Nephron (organoid): ENCODE measurements around the gene PKIB.

Experiments
- H3K27ac Mint-ChIP-seq, 3 experiments: 2 replicates each; pipeline ENCODE4 v1.8.0; 2020; ENCODE audit warnings: mixed read lengths in 3 of 3, mild to moderate bottlenecking in 2 of 3, moderate library complexity in 1 of 3
- H3K27me3 Mint-ChIP-seq: 2 replicates; pipeline ENCODE4 v1.8.0; 2021; ENCODE audit warnings: low read depth, mild to moderate bottlenecking, moderate library complexity, mixed read lengths
- H3K36me3 Mint-ChIP-seq: 2 replicates; pipeline ENCODE4 v1.8.0; 2020; ENCODE audit warnings: low read depth, mixed read lengths
- H3K4me1 Mint-ChIP-seq: 2 replicates; pipeline ENCODE4 v1.8.0; 2020; ENCODE audit warnings: mixed read lengths
- H3K4me3 Mint-ChIP-seq, 3 experiments: 2 replicates each; pipeline ENCODE4 v1.8.0; 2020; ENCODE audit warnings: mild to moderate bottlenecking in 3 of 3, mixed read lengths in 3 of 3, moderate library complexity in 2 of 3
- H3K9me3 Mint-ChIP-seq: 2 replicates; pipeline ENCODE4 v1.8.0; 2020; ENCODE audit warnings: mixed read lengths
- TF ChIP-seq, protein P1 (sequence below), 3 experiments: fragments of 200-600 bp; sonication (generic); IDR thresholded peaks; one replicate each; pipeline ENCODE4 v1.5.0; 2021; ENCODE audit warnings: antibody characterized with exemption in 3 of 3; ENCODE audit not compliant: unreplicated experiment in 3 of 3

Gene PKIB

DNA sequence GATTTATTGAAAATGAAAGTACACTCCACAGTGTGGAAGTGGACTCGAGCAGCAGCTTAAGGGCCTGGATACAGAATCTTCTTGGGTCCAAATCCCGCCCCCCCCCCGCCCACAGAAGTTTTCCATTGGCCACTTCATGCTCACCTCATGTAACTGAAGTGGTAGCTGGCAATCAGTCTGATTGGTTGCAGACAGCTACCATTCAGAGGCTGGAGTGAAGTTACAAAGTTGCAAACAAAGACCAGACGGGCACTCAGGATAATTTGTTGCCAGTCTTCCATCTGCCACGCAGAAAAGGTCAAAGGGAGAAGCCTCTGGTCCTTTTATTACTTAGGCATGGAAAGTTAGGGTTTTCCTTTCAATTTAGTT, 143.5 kb downstream of the PKIB start:
- Mint-ChIP-seq H3K36me3 (no peaks in the 10 kb centered on the region), H3K27ac (no peak overlapping the region), H3K4me1 (peaks cover 18% of the 10 kb centered on the region), H3K27me3 (no peaks in the 10 kb centered on the region), H3K9me3 (peaks cover 4% of the 10 kb centered on the region), H3K4me3 (no peak overlapping the region)
- TF ChIP-seq, protein P1, sequence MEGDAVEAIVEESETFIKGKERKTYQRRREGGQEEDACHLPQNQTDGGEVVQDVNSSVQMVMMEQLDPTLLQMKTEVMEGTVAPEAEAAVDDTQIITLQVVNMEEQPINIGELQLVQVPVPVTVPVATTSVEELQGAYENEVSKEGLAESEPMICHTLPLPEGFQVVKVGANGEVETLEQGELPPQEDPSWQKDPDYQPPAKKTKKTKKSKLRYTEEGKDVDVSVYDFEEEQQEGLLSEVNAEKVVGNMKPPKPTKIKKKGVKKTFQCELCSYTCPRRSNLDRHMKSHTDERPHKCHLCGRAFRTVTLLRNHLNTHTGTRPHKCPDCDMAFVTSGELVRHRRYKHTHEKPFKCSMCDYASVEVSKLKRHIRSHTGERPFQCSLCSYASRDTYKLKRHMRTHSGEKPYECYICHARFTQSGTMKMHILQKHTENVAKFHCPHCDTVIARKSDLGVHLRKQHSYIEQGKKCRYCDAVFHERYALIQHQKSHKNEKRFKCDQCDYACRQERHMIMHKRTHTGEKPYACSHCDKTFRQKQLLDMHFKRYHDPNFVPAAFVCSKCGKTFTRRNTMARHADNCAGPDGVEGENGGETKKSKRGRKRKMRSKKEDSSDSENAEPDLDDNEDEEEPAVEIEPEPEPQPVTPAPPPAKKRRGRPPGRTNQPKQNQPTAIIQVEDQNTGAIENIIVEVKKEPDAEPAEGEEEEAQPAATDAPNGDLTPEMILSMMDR (IDR thresholded peaks at IDR 0.05; ENCODE audit: unreplicated experiment in 3 of 3): no peak

DNA sequence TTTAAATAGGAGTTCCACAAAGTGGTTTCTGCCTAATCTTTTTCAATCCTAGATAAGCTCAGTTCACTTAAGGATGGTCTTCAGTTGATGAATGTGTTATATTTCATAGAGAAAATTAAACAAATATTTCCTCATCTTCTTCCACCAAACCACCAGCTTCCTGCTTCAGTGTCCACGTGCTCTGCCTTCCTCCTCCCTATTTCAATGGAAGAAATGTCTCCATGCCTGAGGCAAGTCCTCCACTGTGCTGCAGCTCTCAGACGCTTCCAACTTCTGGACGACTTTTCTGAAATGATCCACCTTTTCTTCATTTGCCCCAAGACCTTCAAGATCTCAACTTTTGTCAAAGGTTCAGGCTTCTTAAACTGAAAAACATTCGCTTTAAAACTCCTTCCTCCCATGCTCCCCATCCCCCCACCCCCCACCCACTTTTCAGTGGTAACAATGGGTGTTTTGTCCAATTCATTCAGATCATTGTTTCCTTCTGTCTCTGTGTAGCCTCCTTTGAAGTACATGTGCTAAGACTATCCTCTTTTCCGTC, 144.1 kb downstream of the PKIB start:
- H3K4me3 Mint-ChIP-seq: no peak overlapping the region
- no peaks in the 10 kb centered on the region for H3K36me3 Mint-ChIP-seq
- TF ChIP-seq, protein P1 (IDR thresholded peaks at IDR 0.05; ENCODE audit: unreplicated experiment in 3 of 3): no peak
- H3K9me3 Mint-ChIP-seq: peaks cover 3% of the 10 kb centered on the region
- H3K4me1 Mint-ChIP-seq: peaks cover 16% of the 10 kb centered on the region
- H3K27ac Mint-ChIP-seq: no peak overlapping the region
- H3K27me3 Mint-ChIP-seq: no peaks in the 10 kb centered on the region

DNA sequence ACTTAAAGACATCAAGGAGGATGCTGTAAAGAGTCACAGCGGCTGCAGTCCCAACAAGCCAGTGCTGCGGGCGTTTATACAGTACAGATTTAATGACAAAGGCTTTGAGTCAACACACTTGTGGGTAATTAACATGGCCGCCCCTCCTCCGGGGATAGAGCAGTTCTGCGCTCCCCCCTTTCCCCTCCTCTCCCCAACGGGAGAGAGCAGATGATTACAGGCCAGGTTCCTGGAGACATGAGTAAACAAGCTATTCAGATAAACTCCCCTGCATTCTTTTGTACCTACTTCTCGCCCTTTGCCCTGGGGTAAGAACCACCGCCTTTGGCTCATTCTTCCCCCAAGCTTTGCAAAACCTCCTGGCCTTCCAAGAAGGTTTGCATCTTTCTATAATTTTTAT, 145.7 kb downstream of the PKIB start:
- H3K36me3 Mint-ChIP-seq: no peaks in the 10 kb centered on the region
- H3K4me1 Mint-ChIP-seq: peaks cover 6% of the 10 kb centered on the region
- no peak overlapping the region for H3K4me3 Mint-ChIP-seq
- no peak overlapping the region for H3K27ac Mint-ChIP-seq
- TF ChIP-seq, protein P1 (IDR thresholded peaks at IDR 0.05; ENCODE audit: unreplicated experiment in 3 of 3): no peak
- H3K27me3 Mint-ChIP-seq: no peaks in the 10 kb centered on the region
- H3K9me3 Mint-ChIP-seq: no peaks in the 10 kb centered on the region

DNA sequence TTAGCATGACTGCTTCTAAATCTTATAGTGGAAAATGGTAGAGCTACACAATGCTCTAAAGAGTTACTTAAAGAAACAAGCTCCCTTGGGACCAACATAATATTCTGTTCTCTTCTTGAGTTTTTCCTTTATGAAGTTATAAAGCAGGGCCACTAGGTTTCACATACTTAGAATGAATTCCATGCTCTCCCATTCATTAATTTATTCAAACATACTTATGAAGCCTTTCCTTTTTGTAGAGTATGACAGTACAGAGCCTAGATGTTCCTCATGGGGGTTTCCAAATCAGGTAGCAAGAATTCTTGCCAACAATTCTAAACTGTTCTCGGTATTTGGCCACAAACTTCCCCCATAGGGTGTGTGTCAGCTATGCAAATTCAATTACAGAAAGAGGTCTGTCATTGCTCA, 148.7 kb downstream of the PKIB start:
- Mint-ChIP-seq H3K27ac (no peak overlapping the region), H3K4me1 (no peaks in the 10 kb centered on the region), H3K36me3 (no peaks in the 10 kb centered on the region), H3K9me3 (no peaks in the 10 kb centered on the region), H3K4me3 (no peak overlapping the region), H3K27me3 (no peaks in the 10 kb centered on the region)
- TF ChIP-seq, protein P1 (IDR thresholded peaks at IDR 0.05; ENCODE audit: unreplicated experiment in 3 of 3): no peak

DNA sequence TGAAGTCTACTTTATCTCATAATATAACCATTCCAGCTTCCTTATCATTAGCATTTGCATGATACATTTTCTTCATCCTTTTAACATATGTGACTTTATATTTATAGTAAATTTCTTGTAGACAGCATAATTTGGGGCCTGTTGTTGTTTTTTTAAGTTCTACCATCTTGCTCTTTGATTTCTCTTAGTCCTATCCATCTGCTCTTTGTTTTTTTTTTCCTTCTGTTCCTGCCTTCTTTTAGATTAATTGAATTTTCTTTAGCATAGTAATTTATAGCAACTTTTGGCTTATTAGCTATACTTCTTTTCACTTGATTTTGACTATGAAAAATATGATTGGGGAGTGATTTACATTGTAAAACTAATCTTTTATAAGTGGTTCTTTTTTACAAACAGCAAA, 150.1 kb downstream of the PKIB start:
- Mint-ChIP-seq H3K27me3 (no peaks in the 10 kb centered on the region), H3K36me3 (no peaks in the 10 kb centered on the region), H3K4me1 (no peaks in the 10 kb centered on the region), H3K9me3 (no peaks in the 10 kb centered on the region), H3K4me3 (no peak overlapping the region), H3K27ac (no peak overlapping the region)
- TF ChIP-seq, protein P1 (IDR thresholded peaks at IDR 0.05; ENCODE audit: unreplicated experiment in 3 of 3): no peak

DNA sequence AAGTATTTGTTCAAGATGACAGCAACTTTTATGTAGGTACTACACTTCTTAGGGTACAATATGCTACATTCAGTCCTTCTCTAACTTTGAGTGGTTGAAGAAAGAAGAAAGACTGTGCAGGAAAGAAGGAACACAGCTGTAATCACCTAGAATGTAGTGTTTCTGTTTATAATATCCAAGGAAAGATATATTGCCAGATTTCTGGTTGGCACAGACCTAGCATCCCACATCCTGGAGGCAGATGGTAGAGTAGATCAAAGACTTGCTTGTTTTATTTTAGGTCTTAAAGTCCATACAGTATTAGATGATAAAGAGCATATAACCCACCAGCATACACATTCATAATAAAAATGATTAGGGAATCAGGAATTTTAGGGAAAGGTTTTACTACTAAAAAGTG, 156.1 kb downstream of the PKIB start:
- H3K36me3 Mint-ChIP-seq: no peaks in the 10 kb centered on the region
- TF ChIP-seq, protein P1 (IDR thresholded peaks at IDR 0.05; ENCODE audit: unreplicated experiment in 3 of 3): no peak
- no peaks in the 10 kb centered on the region for H3K27me3 Mint-ChIP-seq
- H3K27ac Mint-ChIP-seq: no peak overlapping the region
- H3K4me1 Mint-ChIP-seq: no peaks in the 10 kb centered on the region
- H3K9me3 Mint-ChIP-seq: no peaks in the 10 kb centered on the region
- H3K4me3 Mint-ChIP-seq: no peak overlapping the region
